Ammon's horn (tissue), 1 donor: Measurements from ENCODE around the gene ARMC2.
"Not testable (repeated sequence)": the region's sequence is repeated elsewhere in the genome, so short reads cannot be mapped to it uniquely, and the experiment has no call there.

Source experiments
- DNase-seq: peaks from one replicate; pipeline ENCODE4 v3.0.0-alpha.2; 2016; ENCODE audit warnings: low spot score

ARMC2 gene, protein sequence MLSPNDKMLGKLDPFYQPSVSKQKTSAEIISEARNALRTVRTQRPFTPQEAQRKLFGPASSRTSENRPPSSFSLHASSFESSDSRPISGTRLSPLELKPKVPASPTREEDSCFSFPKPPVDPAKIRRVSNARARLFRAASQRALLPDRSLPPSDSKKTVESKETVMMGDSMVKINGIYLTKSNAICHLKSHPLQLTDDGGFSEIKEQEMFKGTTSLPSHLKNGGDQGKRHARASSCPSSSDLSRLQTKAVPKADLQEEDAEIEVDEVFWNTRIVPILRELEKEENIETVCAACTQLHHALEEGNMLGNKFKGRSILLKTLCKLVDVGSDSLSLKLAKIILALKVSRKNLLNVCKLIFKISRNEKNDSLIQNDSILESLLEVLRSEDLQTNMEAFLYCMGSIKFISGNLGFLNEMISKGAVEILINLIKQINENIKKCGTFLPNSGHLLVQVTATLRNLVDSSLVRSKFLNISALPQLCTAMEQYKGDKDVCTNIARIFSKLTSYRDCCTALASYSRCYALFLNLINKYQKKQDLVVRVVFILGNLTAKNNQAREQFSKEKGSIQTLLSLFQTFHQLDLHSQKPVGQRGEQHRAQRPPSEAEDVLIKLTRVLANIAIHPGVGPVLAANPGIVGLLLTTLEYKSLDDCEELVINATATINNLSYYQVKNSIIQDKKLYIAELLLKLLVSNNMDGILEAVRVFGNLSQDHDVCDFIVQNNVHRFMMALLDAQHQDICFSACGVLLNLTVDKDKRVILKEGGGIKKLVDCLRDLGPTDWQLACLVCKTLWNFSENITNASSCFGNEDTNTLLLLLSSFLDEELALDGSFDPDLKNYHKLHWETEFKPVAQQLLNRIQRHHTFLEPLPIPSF

DNA sequence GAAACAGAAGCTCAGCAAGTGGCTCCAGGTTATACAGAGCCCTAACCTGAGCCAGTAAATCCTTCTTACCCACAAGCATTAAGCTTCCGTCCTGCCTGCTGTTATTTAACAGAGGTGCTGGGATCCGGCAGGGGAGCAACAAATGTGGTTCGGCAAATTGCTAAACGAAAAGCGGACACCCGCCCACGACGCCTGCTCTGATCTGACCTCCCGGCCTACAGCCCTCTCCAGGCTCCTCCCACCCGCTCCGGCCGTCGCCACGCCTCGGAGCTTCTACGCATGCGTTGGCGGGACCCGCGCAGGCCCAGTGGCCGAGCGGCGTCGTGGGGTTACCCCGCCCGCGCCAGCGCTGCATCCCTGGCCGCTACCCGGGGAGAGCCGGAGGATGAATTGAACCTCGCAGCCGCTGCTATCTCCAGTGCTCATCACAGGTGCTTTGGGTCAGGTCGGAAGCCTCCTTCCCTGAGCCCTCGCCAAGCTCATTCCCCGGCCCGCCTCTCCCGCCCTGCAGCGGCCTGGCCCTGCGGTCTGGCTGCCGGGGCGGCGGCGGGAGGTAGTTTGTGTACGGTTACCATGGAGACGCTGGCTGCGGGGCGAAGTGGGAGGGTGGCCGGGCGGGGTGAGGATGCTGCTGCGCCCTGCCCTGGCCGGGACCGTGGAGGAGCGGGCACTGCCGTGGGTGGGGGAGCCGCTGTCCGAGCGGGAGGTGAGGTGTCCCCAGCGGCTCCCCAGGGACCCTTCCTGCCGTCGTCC is at the start of gene ARMC2:
TSS of gene ARMC2 (plus strand) at position 307 of the 753 bp plus-strand sequence. CDS start 5,846 bp downstream, outside the sequence.
- peak; percentile 96 for DNase-seq

DNA sequence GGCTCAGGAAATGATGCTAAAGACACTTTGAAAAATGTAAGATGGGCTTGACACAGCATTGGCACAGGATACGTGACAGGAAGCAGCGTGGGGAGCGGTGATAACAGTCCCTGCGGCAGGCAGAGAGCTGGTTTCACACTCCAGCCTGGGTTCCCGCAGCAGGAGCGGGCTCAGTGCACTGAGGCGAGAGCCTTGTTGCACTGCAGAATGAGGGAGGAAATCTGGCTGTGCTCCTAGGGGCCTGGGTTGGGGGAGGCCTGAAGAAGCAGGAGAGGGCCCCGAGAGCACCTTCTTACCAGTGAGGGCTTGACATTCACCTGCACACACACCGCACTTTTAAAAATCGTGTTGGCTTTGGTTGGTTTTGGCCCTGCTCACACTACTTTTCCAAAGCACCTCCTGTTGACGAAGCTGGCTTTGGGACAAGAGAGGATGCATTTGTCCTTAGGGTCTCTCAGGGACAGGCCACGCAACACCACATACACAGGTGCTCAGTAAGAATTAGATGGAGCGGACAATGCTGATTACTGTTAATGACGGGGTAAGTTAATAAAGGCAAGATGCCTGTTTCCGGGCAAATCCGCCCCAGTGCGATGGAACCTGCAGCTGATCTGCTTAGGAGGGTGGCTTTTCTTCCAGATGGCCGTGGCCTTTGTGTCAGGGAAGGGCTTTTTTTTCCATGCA is 49.4 kb upstream of the ARMC2 start:
- peak; percentile 42 for DNase-seq

DNA sequence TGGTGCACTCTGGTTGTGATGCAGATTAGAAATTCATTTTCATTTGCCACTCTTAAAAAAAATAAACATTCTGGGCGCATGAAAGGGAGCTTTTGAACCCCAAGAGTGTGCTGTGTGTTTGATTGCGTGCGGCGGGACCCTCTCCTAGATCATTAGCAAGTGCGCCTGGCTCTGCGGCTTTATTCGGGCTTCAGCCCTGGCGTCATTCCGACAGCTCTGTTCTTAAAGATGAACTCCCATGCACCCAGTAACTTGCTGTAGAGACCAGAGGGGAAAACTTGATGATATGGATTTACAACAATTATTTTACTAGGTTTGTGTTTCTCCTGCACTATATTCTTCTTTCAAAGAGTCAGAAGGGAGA is 48.9 kb upstream of the ARMC2 start:
- no peak for DNase-seq

DNA sequence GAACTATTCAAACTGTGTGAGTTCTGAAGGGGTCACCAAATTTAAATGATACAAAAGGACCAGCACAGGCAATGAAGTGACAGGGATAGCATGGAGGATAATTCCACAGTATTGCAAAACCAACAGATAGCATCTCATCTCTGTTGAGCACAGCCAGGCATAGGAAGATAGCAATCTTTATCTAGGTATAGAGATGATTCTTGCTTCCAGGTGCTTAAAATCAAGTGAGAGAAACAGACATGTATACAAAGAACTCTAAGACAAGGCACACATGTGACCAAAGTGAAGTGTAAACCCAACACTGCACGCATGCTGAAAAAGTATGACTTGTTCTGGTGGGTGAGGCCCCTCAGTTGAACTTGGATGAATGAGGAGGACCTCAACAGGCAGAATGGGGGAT is 48.4 kb upstream of the ARMC2 start:
- no peak for DNase-seq

DNA sequence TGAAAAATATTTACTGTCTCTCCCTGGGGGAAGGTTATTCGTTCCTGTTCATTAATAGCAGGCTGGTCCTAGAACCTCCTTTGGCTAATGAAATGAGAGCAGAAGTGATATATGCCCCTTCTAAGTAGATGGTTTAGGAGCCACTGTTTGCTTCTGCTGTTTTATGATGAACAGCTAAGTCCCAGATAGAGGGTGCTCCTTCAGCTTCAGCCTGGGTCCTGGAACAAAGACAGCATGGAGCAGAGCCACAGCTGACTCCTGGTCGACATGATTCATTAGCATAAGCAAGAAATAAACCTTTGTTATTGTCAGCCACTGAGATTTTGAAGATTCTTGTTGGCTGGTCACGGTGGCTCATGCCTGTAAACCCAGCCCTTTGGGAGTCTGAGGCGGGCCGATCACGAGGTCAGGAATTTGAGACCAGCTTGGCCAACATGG is 47.8 kb upstream of the ARMC2 start:
- DNase-seq, result peak; percentile 92

DNA sequence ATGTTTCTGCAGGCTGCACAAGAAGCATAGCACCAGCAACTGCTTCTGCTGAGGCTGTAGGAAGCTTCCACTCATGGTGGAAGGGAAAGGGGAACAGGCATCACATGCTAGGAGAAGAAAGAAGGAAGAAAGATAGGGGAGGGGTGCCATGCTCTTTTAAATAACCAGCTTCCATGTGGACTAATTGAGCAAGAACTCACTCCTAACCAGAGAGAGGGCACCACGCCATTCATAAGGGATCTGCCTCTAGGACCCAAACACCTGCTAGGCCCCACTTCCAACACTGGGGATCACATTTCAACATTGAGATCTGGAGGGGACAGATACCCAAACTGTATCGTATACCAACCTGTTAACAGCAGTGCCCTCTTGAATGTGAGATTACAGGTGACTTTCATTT is 46.9 kb upstream of the ARMC2 start:
- peak; percentile 60 for DNase-seq

DNA sequence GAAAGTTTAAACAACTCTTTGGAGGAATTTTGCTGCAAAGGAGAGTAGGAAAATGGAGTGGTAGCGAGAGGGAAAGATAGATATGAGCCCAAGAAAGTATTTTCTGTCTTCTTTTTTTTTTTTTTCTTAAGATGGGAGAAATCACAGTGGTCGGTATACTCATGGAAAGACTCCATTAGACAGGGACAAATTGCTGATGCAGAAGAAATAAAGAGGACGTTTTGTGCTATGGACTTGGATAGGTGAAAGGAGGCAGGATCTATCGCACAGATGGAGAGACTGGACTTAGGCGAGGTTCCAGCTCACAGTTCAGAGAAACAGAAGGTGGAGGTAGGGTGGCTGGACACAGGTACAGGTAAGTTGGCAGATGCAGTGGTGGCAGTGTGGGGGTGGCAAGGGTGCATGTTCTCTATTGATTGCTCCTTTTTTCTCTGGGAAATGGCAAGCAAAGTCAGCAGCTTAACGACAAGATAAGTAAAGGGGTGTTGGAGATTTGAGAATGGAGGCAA is 44.2 kb upstream of the ARMC2 start:
- no peak for DNase-seq

DNA sequence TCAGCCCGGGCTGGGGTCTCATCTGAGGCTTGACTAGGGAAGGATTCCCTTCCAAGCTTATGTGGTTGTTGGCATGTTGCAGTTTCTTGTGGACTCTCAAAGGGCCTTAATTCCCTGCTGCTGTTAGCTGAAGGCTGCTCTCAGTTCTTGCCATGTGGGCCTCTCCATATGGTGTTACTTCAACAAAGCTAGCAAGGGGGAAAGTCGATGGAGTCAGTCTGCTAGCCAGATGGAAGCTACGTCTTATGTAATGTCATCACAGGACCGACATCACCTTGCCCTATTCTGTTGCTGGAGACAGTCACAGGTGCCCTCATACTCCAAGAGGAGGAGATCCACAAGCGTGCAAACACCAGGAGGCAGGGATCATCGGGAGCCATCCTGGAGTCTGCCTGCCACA is 43.3 kb upstream of the ARMC2 start:
- no peak for DNase-seq

DNA sequence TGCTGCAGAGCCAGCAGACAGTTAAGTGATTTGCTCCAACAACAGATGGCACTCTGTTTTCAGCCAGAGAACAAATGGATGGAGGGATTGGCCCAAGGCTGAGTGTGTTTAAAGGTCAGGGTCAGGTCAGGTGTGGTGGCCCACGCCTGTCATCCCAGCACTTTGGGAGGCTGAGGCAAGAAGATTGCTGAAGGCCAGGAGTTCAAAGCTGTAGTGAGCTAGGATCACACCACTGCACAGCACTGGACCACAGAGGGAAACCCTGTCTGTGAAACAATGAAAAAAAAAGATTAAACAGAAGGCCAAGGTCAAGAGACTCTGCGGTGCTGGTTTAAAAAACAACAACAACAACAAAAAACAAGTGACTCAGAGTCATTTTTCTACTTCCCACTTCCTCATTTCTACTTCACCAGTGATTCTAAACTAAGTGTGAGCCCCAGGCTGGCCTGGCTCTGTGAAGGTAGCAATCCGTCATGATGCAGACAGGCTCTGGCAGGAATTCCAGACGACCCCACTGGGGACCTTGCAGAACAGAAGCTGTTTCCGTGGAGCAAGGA is 42.5 kb upstream of the ARMC2 start:
- DNase-seq, result no peak

DNA sequence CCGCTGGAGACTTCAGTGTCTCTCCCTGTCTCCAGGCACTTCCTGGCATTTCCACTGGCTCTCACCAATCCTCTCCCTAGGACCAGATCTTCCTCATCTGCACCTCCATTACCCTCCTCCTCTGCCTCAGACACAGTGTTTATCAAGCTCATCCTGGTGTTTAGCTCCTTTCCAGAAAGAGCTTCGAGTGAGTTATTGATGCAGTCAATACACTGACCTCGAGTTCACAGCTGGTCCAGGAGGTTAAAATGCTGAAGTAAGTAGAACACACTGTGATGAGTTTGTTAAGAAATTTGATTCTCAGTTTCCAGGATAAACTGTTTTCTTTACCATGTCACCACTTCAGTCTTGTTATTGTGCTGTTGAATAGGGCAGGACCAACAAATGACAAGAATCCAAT is 42.1 kb upstream of the ARMC2 start:
- DNase-seq, result no peak

DNA sequence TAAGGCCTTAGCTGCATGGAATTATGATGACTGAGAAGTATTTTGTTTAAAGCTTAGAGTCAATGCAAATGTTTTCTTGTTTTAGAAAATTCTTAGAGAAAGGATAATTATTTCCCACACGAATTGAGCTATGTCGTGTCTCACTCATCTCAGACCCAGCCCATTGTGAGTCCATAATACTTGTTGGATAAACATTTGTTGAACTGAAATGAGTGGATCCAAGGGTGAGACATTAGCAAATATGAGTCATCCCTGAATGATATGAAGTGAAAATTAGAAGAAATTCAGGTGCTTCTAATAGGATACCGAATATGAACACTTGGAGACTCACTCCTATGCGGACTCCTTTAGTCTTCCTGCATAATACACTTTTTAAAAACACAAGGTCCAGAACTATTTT is 41.6 kb upstream of the ARMC2 start:
- DNase-seq, result no peak

DNA sequence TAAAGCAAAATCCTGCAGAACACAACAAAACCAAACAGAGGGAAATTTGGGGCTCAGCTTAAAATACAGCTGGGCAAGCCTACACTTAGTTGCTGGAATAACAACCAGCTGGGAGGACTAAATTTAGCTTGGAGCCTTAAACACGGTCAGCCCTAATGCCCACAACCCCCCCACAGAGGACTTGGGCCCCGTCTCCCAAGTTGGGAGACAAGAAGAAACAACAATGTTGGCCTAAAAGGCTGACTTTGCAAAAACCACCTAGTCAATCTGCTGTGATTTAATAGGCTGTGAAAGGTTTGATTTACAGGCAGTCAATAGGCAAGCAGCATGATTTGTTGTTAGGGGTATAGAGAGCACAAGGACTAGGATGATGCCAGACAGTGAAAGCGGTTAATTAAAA is 40.3 kb upstream of the ARMC2 start:
- no peak for DNase-seq

DNA sequence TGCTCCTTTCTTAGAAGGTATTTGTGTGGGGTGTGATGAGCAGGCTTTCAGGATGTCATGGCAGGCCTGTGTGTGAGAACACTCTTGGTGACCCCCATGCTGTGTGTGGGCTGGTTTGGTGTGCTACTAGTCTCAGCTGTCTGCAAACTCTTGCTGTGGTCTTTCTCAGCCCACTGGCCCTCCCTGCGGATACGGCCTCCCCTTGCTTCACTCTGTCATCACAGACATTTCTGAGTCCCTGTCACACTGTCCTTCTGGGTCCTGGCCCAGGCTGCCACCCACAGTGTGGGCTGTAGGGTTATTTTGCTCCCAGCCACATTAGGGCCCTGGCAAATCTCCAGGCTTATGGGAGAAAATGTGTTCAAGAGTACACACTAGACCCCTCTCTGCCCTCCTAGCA is 39.0 kb upstream of the ARMC2 start:
- no peak for DNase-seq

DNA sequence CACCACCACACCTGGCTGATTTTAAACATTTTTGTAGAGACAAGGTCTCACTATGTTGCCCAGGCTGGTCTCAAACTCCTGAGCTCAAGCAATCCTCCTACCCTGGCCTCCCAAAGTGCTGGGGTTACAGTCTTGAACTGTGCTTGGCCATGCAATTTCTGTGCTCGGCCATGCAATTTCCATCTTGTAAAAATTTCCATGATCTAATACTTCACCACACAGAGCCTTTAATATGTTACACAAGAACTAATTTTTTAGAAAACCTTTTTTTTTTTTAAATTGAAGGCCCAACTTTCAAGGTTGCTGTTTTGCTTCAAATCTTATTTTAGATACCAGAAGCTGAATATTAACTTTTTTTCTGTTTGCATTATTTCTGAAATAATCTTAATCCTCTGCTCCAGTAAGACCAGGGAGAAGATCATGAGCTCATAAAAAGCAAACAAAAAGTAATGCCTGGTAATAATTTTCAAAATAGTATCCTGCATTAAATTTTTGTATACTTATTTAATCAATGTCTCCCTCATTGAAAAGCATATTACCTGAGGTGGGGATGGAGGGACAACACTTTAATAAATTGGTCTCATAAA is 38.1 kb upstream of the ARMC2 start:
- no peak for DNase-seq

DNA sequence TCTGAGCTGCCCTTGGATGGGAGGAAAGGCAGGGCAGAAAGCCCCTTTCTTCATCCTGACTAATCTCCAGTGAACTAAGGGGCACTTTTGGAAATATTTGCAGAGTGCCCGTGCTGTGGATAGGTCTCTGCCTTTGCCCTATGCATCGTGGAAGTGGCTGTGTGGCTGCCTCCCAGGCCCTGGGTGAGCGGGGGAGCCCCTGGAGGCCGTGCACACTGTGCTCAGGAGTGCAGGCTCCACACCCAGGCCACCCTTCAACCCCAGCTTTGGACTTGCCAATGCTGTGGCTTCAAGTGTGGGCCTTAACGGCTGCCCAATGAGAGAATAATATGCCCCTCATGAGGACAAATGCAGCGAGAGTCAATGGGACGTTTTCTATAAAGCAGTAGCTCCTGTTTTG is 36.7 kb upstream of the ARMC2 start:
- DNase-seq, result no peak

DNA sequence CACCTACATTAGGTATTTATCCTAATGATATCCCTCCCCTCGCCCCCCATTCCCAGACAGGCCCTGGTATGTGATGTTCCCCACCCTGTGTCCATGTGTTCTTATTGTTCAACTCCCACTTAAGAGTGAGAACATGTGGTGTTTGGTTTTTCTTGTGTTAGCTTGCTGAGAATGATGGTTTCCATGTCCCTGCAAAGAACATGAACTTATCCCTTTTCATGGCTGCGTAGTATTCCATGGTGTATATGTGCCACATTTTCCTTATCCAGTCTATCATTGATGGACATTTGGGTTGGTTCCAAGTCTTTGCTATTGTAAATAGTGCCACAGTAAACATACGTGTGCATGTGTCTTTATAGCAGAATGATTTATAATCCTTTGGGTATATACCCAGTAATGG is 35.0 kb upstream of the ARMC2 start:
- not testable (repeated sequence) for DNase-seq

DNA sequence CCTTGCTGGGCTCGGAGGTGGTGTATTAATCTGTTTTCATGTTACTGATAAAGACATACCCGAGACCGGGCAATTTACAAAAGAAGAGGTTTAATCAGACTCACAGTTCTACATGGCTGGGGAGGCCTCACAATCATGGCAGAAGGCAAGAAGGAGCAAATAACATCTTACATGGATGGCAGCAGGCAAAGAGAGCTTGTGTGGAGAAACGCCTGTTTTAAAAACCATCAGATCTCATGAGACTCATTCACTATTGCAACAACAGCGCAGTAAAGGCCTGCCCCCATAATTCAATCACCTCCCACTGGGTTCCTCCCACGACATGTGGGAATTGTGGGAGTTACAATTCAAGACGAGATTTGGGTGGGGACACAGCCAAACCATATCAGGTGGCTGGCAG is 30.9 kb upstream of the ARMC2 start:
- not testable (repeated sequence) for DNase-seq

DNA sequence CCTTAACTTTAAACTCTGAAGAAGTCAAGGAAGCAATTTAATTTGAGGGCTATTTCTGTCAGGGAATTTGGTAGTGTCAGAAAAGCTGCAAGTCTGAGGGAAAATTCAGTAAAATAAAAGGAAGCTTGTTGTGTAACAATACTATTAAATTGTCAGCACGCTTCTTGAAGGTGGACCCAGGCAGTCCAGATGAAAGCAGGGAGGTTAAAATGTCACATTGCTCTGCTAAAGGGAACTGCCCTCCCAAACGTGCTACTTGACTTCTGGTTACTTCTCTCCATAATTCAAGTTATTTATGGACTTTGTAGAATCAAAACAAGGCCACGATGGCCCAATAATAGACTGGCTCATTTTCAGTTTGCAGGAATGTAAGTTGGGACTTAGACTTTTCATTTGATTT is 28.2 kb upstream of the ARMC2 start:
- DNase-seq, result no peak

DNA sequence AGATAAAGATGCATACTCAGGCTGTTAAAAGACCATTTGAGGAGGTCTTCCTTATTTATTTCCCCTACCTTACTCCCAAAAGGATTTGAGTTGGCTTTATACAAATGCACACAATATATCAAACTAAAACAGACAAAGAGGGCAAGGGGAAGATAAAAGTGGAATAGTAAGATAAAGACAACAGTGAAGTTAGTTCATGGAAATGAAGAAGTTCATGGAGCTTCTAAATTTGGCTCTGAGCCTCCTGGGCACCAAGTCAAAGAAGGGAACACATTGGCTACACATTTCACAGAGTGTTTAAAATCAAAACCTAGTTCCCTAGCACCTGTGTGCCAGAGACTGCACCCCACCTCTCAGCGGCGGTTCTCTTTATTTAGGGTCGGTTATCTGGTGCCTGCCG is 25.8 kb upstream of the ARMC2 start:
- DNase-seq, result no peak

DNA sequence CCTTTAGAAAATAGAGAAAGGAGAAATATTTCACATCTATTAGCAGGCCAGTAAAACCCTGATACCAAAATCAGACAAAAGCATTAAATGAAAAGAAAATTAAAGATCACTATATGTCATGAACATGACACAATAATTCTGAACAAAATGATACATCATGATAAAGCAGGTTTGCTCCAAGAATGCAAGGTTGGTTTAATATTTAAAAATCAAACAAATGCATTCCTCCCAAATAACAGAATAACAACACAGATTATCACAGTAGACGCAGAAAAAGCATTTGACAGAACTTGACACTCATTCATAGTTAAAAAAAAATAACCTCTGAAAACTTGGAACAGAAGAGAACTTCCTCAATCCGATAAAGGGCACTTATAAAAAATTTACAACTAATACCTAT is 22.9 kb upstream of the ARMC2 start:
- DNase-seq, result no peak

DNA sequence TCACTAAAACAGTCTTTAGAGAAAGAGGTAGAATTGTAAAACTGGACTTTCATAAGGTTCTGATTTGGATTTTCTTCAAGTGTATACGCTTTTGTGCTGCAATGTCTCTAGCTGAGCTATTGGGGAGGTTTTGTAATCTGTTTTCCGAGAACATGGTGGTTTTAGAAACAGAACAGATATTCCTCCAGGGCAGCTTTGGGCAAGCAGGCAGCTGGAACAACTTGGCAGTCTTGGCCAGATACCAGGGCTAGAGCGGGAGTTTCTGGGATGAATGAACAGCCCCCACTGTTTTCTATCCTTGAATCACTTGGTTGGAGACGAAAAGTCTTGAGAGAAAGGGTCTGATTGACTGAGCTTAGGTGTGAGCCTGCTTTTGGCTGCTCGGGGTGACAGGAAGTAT is 17.1 kb upstream of the ARMC2 start:
- DNase-seq, result peak; percentile 41
